GM18858 (cell line): Measurements from ENCODE around the gene PRM3.

ENCODE experiments used
- ATAC-seq: cut with Tn5 transposase; IDR thresholded peaks from one replicate; pipeline ENCODE4 v1.9.1; 2021; ENCODE audit not compliant: unreplicated experiment

Gene PRM3

DNA sequence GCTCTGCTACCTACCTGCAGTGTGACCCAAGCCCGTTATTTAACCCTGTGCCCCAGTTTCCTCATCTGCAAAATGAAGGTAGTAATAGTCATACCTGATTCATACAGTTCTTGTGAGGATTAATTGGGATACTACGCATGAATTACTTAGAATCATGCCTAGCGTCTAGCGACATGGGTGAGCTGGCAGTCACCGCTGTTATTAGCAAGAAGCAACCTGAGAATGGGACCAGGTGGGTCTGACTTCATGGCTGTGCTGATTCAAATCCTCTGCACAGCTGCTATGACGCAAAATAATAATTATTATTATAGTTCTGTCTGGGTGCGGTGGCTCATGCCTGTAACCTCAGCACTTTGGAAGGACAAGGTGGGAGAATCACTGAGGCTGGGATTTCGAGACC lies 25.3 kb downstream of the PRM3 start:
- no peak for ATAC-seq

DNA sequence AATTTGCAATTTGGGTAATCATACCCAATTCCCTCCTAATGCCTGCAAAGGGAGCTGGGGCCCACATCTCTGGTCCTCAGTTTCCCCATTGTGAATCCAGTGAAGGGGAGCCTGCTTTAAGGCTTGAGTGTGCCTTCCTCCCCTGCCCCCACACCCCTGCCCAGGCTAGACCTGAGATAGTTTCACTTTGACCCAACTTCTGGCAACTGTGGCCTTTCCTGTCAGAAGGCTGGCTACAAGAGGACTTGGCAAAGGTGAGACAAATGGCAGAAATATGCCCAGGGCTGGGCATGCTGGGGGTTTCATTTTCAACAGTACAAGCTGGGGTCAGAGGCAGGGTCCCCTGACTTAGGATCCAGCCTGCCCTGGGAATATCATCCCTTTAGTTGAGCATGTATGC lies 27.4 kb downstream of the PRM3 start:
- no peak for ATAC-seq

DNA sequence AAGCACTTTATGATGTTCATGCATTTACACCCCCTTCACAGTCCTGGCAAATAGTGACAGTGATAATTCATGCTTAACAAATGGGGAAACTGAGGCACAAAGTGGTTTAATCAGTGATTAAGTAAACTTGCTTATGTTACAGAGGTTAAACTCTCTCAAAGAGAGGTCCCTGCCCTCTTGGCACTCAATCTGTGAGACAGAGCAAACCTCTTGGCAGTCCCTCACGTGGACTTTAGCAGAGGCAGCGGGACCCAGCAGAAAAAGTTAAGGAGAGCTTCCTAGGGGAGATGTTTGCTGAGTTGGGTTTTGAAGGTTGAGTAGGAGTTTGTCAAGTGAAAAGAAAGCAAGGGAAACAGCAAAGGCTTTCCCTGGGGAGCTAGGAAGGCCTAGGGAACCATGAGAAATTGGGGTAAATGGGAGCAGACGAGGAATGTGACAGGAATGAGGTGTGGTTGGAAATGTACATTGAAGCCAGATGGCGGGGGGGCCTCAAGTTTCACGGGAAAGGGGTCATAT lies 28.1 kb downstream of the PRM3 start:
- ATAC-seq: no peak

DNA sequence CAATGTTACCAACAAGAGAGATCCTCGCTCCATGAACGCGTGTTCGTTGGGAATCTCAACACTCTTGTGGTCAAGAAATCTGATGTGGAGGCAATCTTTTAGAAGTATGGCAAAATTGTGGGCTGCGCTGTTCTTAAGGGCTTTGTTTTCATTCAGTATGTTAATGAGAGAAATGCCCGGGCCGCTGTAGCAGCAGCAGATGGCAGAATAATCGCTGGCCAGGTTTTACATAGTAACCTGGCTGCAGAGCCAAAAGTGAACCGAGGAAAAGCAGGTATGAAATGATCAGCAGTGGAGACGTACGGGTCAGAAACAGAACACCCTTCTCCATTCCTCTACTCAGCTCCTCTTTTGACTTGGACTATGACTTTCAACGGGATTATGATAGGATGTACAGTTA lies 30.8 kb downstream of the PRM3 start:
- ATAC-seq: no peak

DNA sequence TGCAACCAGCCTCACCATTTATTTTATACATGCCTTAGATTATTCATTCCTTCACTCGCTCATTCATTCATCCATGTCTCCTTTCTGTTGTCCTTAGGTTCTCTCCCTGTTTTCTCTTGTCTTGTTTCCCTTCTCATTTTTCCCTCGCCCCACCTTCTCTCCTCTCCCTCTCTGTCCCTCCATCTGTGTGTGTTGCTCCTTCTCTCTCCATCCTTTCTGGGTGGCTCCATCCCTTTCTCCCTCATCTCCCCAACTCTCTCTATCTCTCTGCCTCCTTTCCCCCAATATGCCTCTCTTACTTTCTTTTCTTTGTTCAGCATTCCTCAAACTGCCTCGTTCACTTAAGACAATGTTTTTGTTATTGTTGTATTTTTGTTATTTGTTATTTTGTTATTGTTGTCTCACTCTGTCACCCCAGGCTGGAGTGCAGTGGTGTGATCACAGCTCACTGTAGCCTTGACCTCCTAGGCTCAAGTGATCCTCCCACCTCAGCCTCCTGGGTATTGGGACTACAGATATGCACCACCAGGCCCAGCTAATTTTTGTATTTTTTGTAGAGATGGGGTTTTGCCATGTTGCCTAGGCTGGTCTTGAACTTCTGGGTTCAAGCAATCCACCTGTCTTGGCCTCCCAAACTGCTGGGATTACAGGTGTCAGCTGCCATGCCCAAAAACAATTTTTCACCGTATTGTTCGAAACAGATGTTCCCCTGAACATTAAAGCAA lies 31.8 kb downstream of the PRM3 start:
- ATAC-seq: no peak

DNA sequence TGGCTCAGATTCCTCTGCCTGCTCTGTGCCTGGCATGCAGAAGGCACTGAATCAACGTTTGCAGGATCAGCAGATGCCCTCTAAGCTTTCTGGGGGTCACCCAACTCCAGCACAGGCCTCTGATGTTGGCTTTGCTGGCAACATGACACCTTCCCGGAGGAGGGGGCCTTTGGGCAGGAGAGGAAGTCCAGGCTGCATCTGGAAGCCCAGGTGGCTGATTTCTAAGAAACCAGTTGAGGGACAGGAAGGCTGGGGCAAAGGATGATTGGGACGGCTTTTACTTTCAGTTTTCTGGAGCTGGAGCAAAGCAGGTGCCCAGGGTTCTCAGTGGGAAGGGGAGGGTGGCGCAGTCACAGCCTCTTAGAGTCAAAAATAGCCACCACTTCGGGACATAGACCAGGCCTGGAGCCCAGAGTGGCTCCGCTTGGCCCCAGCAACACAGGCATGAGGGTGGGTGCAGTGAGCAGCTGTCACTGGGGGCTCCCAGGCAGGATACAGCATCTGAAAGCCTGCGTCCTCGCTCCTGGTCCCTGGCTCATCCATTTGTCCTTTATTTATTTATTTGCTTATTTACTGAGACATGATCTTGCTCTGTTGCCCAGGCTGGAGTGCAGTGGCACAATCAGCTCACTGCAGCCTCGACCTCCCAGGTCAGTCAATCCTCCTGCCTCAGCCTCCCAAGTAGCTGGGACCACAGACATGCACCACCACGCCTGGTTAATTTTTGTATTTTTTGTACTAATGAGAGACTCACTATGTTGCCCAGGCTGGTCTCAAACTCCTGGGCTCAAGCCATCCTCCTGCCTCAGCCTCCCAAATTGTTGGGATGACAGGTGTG lies 32.6 kb downstream of the PRM3 start:
- no peak for ATAC-seq

DNA sequence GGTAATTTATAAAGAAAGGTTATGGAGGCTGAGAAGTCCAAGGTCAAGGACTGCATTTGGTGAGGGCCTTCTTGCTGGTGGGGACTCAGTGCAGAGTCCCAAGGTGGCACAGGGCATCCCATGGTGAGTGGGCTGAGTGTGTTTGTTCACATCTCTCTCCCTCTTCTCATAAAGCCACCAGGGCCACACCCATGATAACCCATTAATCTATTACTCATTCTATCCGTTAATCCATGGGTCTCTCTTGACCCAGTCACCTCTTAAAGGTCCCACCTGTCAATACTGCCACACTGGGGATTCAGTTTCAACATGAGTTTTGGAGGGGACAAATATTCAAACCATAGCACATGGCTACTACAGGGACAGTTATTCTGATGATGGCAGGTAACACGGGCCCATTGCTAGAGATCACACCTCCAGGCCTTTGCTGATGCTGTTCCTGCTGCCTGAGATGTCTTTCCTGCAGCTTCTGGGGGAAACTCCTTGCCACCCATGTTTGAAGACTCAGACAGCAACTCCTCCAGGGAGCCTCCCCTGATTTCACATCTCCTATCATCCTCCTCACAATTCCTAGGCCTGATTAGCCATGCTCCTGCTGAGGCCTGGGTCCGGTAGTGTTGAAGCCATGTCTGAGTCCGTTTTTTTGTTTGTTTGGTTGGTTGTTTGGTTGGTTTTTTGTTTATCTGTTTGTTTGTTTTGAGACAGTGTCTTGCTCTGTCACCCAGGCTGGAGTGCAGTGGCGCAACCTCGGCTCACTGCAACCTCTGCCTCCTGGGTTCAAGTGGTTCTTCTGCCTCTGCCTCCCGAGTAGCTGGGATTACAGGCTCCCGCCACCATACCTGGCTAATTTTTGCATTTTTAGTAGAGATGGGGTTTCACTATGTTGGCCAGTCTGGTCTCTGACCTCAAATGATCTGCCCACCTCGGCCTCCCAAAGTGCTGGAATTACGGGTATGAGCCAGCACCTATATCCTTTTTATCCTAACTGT lies 33.5 kb downstream of the PRM3 start:
- ATAC-seq: no peak

DNA sequence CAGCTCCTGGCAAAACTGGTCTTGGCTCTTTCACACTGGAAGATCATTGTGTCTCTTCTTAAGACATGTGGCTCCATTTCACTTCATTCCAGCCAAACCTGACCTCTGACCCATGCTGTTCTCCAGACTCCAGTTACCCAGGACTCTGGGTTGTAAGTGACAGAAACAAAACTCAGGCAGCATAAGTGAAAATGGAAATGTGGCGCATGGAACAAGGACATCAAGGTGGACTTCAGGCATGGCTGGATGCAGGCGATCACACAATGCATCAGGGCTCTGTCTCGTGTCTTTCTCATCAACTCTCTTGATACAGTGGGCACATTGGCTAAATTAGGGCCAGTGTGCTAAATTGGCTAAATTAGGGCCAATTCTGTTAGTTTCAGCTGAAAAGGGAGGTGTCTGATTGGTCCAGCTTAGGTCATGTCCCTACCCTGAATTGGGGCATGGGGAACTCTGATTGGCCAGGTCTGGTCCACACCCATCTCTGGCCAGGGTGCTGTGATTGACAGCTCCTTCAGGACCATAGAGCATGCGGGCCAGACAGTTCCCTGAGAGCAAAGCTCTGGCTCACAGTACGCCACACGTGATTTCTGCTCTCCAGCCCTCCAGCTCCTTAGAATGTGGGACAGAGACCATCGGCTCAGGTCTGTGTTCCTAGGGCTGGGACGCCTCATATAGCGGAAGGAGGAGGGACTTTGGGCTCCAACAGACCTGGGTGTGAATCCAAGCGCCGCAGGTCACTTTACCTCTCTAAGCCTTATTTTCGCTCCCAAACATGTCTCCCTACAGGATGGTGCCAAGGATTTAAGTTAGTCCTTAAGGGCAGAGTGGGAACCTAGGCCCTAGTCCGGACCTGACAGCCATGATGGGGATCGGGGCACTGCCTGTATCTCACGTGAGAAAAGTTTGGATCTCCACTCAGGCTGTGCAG lies 34.9 kb downstream of the PRM3 start:
- no peak for ATAC-seq

DNA sequence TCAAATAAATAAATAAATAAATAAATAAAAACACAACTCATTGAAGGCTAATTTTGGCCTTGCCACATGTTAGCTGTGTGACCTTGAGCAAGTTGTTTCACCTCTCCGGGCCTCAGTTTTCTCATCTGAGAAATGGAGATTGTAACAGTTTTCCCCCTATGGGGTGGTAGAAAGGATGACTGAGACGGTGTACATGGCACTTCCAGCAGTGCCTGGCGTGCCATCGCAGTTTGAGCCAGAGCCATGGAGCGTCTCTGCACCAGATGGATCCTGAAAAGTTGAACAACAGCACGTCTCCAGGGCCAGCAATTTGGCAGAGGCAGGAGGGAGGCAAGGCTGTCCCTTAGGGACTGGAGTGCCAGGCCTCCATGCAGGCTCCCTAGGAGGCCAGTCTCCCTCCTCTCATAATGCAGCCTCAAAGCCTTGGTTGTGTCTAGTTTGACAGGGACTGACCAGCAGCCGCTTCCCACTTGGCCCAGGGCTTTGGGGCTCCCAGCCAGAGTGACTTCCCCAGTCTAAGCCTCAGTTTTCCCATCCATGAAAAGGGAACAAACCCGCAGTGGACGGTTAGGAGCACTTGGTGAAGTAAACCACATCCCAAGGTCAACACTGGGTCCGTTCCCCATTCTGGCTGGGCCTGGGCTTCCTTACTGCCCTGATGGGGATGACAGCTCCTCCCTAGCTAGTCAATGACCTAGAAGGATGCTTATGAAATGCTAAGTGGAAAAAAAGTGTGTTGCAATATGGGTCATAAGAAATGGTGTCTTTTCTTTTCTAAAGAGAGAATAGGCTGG lies 36.8 kb downstream of the PRM3 start:
- no peak for ATAC-seq

DNA sequence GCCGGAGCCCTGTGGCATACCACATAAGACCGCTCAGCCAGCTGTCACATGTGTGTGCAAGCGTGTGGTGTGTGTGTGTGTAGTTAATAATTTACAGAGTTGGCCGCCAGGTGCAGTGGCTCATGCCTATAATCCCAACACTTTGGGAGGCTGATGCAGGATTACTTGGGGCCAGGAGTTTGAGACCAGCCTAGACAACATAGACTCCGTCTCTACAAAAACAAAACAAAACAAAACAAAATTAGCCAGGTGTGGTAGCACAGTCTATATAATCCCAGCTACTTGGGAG lies 37.8 kb downstream of the PRM3 start:
- no peak for ATAC-seq

DNA sequence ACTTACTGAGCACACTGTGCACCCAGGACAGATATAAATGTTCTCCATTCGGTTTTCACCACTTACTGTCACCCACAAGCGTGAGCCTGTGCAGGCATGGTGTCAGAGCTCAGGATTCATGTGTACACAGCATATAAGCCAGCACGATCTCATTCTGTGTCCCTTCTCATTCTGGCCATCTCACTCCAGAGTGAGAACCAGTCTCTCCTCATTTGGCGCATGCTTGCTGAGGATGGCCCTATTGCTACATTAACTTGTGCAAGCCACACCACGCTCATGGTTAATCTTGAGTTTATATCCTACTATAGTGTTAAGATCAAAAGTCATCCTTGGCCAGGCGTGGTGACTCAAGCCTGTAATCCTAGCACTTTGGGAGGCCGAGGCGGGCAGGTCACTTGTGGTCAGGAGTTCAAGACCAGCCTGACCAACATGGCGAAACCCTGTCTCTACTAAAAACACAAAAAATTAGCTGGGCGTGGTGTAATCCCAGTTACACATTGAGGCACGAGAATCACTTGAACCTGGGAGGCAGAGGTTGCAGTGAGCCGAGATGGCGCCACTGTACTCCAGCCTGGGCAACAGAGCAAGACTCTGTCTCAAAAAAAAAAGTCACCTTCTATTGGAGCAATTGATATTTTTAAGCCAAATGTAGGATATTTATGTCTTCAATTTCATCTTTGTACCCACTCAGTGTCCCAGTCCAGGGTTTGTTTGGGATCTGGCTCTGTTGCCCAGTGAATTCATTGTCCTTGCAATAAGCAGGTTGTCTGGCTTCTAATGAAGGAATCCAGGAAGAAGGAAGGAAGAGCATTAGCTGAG lies 38.3 kb downstream of the PRM3 start:
- ATAC-seq: no peak

DNA sequence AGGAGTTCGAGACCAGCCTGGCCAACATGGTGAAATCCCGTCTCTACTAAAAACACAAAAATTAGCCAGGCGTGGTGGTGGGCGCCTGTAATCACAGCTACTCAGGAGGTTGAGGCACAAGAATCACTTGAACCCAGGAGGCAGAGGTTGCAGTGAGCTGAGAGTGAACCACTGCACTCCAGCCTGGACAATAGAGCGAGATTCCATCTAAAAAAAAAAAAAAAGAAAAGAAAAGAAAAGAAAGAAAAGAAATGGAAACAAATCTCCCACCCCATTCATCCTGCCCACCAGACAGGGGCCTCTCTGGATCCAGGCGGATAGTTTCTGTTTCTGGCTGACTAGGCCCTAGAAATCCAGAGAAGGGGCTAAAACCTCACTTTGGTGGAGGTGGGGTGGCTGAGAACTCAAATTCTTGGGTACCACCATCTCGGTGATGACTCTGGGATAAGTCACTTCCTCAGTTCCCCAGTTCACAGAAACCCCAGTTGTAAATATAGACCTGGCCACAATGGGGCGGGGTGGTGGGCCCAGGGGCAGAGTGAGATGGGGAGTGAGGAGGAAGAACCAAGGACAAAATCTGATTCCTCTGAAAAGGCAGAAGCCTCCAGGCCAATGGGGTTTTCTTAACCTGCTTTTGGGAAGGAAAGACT lies 39.6 kb downstream of the PRM3 start:
- ATAC-seq: no peak

DNA sequence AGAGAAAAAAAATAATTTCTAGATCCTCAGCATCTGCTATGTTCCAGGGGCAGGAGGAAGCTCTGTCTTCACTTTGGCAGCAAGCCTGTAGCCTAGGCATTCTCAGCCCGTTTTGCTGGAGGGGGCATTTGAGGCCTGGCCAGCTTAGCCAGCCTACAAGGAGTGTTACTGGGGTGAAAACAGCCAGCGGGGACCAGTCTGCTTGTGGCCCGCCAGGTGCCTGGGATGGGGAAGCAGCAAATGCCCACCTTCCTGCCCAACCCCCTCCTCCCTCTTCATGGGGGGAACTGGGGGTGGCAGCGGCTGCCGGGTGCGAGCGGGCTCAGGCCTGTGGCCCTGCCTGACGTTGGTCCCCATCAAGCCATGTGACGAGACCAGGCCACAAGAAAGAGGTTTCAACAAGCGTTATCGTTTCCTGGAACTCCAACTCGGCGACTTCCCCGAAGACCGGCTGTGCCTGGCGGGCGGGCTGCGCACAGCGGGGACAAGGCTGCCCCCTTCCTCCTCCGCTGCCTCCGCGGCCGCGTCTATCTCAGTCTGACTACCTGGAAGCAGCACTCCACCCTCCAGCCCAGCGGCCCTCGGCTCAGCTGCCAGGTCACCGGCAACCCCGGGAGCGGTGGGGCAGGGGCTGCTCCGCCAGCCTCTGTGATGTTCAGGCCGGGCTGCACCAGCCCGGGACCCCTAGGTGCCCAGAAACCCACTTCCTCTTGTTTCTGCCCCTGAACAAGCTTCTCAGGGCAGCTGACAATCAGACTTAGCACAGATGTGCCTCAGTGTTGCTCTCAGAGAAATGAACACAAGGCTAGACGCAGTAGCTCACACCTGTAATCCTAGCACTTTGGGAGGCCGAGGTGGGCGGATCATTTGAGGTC lies 40.3 kb downstream of the PRM3 start:
- peak; percentile 54 for ATAC-seq

DNA sequence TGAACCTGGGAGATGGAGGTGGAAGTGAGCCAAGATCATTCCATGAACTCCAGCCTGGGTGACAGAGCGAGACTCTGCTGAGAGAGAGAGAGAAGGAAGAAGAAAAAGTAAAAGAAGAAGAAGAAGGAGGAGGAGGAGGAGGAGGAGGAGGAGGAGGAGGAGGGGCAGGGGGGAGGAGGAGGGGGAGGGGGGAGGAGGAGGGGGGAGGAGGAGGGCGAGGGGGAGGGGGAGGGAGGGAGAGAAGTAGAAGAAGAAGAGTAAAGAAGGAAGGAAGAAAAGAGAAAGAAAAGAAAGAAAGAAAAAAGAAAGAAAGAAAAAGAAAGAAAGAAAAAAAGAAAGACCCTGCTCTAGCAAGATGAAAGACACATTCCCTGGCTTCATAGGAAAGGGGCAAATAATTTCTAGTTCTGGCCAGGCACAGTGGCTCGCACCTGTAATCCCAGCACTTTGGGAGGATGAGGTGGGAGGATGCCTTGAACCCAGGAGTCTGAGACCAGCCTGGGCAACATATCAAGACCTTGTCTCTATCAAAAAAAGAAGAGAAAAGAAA lies 41.1 kb downstream of the PRM3 start:
- no peak for ATAC-seq

DNA sequence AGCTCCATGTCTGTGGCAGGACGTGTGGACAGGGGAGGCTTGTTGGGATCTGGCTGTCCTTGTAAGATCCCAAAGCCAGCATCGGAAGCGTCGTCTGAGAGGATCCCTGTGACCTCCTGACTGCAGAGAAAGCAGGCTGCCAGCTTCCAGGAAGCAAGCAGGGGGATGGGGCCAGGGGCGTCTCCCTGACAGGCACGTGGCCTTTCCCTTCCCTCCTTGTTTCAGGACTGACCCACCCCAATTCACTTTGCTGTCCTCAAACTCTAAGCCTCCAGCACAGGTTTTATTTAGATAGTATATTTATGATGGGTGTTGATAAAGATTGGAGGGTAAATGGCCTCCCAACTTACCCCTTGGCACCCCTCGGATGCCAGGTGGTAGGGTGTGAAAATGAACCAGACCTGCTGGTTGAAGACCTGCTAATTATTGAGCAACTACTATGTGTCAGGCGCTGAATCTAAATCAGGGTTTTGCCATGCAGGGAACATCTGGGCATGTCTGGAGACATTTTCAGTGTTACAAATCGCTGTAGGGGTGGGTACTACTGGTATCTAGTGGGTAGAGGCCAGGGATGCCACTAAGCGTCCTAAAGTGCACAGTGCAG lies 42.0 kb downstream of the PRM3 start:
- ATAC-seq: no peak

DNA sequence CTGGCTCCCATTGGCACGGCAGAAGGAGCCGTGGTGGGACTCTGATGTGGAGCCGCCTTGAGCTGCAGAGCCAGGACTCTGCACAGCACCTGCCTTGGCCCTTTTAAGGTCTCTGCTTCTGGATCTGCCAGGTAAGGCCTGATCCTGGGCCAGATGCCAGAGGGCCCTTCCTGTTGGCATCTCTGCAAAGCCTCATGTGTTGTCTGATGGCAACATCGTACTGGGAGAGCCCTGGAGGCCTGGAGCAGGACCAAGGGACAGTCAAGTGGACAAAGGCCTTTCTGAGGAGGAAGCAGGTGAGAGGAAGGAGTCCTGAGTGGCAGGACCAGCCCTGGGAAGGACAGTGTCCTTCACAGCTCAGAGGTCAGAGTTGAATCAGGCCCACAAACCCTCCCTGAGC lies 43.5 kb downstream of the PRM3 start:
- ATAC-seq: no peak
